GM19463 (cell line): ENCODE measurements around the gene MAGEA9B.
"Not testable (repeated sequence)": the region's sequence is repeated elsewhere in the genome, so short reads cannot be mapped to it uniquely, and the experiment has no call there.

Source experiments
- ATAC-seq: cut with Tn5 transposase; IDR thresholded peaks from one replicate; pipeline ENCODE4 v1.9.1; 2021; ENCODE audit warnings: mild to moderate bottlenecking, moderate library complexity; ENCODE audit not compliant: unreplicated experiment

MAGEA9B gene

GRCh38 chrX:149572743-149573142, 14.5 kb downstream of the MAGEA9B start:
- ATAC-seq = no peak

DNA sequence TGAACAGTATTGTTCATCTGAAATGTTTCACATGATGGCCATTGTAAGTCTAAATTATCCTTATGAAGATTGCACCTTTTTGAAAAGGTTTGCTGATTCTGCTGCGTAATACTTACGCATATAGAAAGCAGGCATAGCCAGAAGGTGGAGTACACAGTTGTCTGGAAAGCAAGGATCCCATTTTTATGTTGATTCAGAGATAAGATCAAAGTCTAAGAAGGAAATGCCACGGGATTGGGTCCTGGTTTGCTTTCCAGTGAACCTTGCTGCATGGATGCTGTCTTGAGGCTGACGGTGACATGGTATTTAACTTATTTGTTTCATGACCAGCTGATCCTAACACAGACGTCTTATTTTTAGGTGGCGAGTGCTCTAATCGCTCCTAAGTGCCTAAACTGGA, 15.5 kb downstream of the MAGEA9B start:
- ATAC-seq = no peak

DNA sequence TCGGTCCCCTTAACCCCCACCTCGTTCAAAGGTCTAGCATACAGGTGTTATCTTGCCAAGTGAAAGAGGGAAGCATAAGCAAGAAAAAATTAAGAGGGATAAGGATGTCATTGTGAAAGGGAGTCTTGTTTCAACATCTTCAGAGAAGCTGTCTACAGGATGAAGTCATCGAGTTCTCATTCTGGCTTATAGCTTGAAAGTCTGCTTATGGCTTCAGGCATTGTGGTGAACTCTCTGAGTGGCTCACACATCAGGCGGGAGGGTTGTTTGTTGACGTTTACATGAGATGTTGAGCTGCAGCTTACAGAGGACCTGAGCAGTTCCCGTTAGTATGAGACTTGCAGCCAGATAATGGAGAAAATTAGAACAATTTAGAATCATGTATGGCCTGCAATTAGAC, 16.6 kb downstream of the MAGEA9B start:
- ATAC-seq = no peak

- no peak for ATAC-seq
Observed at GRCh38 chrX:149569770-149570169, 17.5 kb downstream of the MAGEA9B start.

- ATAC-seq = no peak
Observed at GRCh38 chrX:149568701-149569296, 18.5 kb downstream of the MAGEA9B start.

GRCh38 chrX:149567621-149568417, 19.4 kb downstream of the MAGEA9B start:
- no peak for ATAC-seq

GRCh38 chrX:149563359-149563758, 23.9 kb downstream of the MAGEA9B start:
- no peak for ATAC-seq

DNA sequence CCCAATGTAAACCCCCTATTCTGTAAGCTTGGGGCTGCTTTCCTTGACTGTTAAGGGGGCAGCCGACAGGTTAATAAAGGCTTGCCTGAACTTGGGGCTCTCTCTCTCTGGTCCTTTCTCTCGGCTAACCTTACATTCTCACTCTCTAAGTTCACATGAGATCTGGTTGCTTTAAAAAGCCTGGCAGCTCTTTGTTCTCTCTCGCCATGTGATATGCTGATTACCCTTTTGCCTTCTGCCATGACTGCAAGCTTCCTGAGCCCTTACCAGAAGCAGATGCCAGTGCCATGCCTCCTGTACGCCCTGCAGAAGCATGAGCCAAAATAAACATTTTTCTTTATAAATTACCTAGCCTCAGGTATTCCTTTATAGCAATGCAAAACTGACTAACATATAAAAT, 32.0 kb downstream of the MAGEA9B start:
- not testable (repeated sequence) for ATAC-seq

- ATAC-seq = not testable (repeated sequence)
Observed at GRCh38 chrX:149551939-149552248, 35.4 kb downstream of the MAGEA9B start.

- peak; percentile 43 for ATAC-seq
Observed at GRCh38 chrX:149551245-149551938, 35.9 kb downstream of the MAGEA9B start.

GRCh38 chrX:149550454-149550853, 36.8 kb downstream of the MAGEA9B start:
- ATAC-seq = not testable (repeated sequence)

DNA sequence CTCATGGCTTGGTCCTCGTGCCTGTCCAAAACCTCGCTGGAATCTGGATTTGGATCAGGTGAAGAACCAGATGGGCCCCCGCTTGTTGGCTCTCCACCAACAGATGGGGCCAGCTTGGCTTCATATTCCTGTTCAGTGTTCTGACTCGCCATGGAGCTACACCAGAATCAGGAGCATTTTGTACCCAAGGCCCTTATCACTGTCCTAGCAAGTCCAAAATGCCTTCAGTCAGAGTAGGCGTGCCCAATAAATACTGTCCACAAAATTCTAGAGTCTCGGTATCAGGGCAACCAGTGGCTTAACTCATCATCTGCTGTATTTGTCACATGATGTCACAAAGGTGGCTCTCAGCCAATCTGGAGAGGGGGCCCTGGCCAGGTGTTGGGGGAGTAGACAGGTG, 37.6 kb downstream of the MAGEA9B start, which contains the start of gene HSFX3:
TSS of gene HSFX3 (minus strand) at position 224 of the 400 bp plus-strand sequence. CDS start at position 152, 72 bp downstream.
- ATAC-seq = not testable (repeated sequence)

GRCh38 chrX:149547782-149548181, 39.5 kb downstream of the MAGEA9B start:
- ATAC-seq = not testable (repeated sequence)

DNA sequence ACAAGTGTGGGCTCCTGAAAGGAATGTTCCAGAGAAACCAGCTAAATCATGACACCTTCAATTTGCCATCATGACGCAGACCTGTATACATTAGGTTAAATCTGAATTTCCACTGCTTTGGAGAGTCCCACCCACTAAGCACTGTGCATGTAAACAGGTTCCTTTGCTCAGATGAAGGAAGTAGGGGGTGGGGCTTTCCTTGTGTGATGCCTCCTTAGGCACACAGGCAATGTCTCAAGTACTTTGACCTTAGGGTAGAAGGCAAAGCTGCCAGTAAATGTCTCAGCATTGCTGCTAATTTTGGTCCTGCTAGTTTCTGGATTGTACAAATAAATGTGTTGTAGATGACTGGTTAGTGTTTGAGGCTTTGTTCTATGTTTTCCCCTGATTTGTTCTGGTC, 40.3 kb downstream of the MAGEA9B start:
- ATAC-seq = not testable (repeated sequence)

GRCh38 chrX:149545545-149546543, 41.4 kb downstream of the MAGEA9B start:
- ATAC-seq = peak; percentile 59

GRCh38 chrX:149541521-149542047, 45.7 kb downstream of the MAGEA9B start:
- no peak for ATAC-seq

DNA sequence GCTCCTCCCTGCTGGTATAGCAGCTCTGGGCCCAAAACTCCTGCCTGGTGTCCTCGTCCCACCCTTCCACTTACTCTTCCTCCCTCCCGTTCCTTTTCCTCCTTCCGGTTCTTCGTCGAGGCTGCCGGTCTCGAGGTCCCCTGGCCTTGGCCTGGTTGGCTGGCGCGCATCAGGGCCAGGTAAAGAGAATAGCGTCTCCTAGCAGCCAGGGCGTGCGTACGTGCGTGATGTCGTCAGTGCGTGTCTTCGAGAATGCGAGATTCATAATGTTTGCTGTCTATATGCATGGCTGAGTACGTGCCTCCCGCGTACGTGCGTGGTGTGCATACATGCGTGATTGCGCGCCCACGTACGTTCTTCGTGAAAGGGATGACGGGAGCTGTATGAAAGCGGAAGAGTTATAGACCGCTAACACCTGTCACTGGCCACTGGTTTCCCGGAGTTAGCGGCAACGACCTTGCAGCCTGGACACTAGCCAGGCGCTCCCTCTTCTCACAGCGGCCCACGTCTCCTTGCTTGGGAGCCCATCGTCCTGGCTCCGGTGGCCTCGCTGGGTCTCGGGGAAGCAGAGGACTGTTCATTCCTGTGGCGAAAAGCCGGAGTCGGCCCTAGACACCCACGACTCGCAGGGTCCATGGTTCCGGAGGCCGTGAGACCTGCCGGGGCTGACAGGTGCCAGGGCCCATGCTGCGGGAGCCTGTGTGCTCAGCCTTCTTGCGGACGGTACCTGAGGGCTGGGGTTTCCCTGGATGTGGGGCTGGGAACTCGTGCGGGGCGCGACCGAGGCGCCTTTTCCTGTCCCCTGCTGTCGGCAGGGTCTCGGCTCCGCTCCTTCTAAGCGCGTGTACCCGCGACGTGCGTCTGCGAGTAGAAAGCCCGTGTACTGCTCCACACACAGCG, 46.4 kb downstream of the MAGEA9B start, which contains the start of gene EOLA1:
TSS of gene EOLA1 (plus strand) at position 392 of the 900 bp plus-strand sequence. CDS start 4,619 bp downstream, outside the sequence.
- peak; percentile 68 for ATAC-seq

GRCh38 chrX:149540131-149540620, 47.1 kb downstream of the MAGEA9B start:
- peak; percentile 24 for ATAC-seq
